ENCODE measurements around the gene THAP4. TPM values are rescaled to one million over a fixed set of nuclear protein-coding genes. Genes with fewer than 3 reads are reported as not detected.

Gene THAP4
- total and polyA plus RNA-seq, 2 experiments from 2014 or later, result 62.9 to 80.4 TPM

GRCh38 chr2:241632478-241633325 lies 4.3 kb downstream of the THAP4 start (continued):
- TF ChIP-seq REST (IDR thresholded peaks at IDR 0.05; ENCODE audit: unreplicated experiment), result no peak

- Histone ChIP-seq H3K4me3 (no peak overlapping the region), H3F3A (replicated peaks; ENCODE audit: low read depth) (peaks cover 5% of the 10 kb centered on the region; the same call in 1 of the 2 replicates), H2AFZ (no peak overlapping the region), H3K4me1 (ENCODE audit: insufficient read depth) (no peaks in the 10 kb centered on the region), H3K79me2 (replicated peaks; ENCODE audit: insufficient read depth) (peaks cover 89% of the 10 kb centered on the region), H3K27me3 (ENCODE audit: insufficient read depth) (no peaks in the 10 kb centered on the region), H3K27ac (ENCODE audit: low read depth) (peak overlapping the region; percentile 32; the same call in 1 of the 2 replicates), H3K9me2 (ENCODE audit: insufficient read depth) (no peaks in the 10 kb centered on the region), H3K36me3 (ENCODE audit: insufficient read depth) (peaks cover 9% of the 10 kb centered on the region; the same call in 1 of the 2 replicates), H3K4me2 (no peak overlapping the region), H4K20me1 (replicated peaks; ENCODE audit: insufficient read depth) (peaks cover 25% of the 10 kb centered on the region)
- H3K4me3 Mint-ChIP-seq, result no peak overlapping the region
- DNase-seq (ENCODE audit: low spot score), result no peak
- no peaks in the 10 kb centered on the region for H3K9me3 Mint-ChIP-seq
- H3K27ac Mint-ChIP-seq, result no peak overlapping the region
- H3K4me1 Mint-ChIP-seq, result 0 out of 3 replicates have a peak, but pooled peaks cover 5% of the 10 kb centered on the region
- ATAC-seq, result no peak
- H3K36me3 Mint-ChIP-seq (ENCODE audit: low read depth), result peaks cover 29% of the 10 kb centered on the region
- H3K27me3 Mint-ChIP-seq (ENCODE audit: insufficient read depth, low read depth, poor library complexity), result peaks cover 8% of the 10 kb centered on the region
- TF ChIP-seq CTCF (conservative IDR thresholded peaks at IDR 0.05; ENCODE audit: low read depth in 2 of 2), result no peak
- no peak for TF ChIP-seq EZH2phosphoT487 (IDR thresholded peaks at IDR 0.05; ENCODE audit: unreplicated experiment)
- no peak for TF ChIP-seq CREB1 (CRISPR knock-in tag; IDR thresholded peaks at IDR 0.05; ENCODE audit: low read depth)
- TF ChIP-seq ZNF114 (CRISPR knock-in tag; IDR thresholded peaks at IDR 0.05), result no peak
- no peak for TF ChIP-seq EZH2 (IDR thresholded peaks at IDR 0.05; ENCODE audit: low read depth, unreplicated experiment)
- TF ChIP-seq NANOG (IDR thresholded peaks at IDR 0.05; ENCODE audit: borderline replicate concordance), result no peak
- no peak for TF ChIP-seq ZNF331 (CRISPR knock-in tag; IDR thresholded peaks at IDR 0.05; ENCODE audit: low read depth)
- TF ChIP-seq REST (IDR thresholded peaks at IDR 0.05; ENCODE audit: unreplicated experiment), result no peak
- TF ChIP-seq POLR2AphosphoS5 (IDR thresholded peaks at IDR 0.05; ENCODE audit: low read depth), result no peak
Measured at GRCh38 chr2:241629762-241630435, 7.1 kb downstream of the THAP4 start.
